ELF-1 (cell line): ENCODE results near the gene ASIC4.

Experiments used
- DNase-seq: peaks from one replicate; pipeline ENCODE4 v3.0.0-alpha.2; 2016; ENCODE audit warnings: low read depth, low spot score

Gene ASIC4

GRCh38 chr2:219482674-219483405, 31.4 kb upstream of the ASIC4 start:
- no peak for DNase-seq

- no peak for DNase-seq
These were observed 30.6 kb upstream of the ASIC4 start for GRCh38 chr2:219483451-219484342.

- DNase-seq, result peak; percentile 49
These were observed 29.7 kb upstream of the ASIC4 start for GRCh38 chr2:219484343-219485200.

GRCh38 chr2:219485201-219485580, 29.1 kb upstream of the ASIC4 start:
- no peak for DNase-seq

GRCh38 chr2:219486380-219486959, 27.8 kb upstream of the ASIC4 start:
- DNase-seq, result no peak

- DNase-seq, result no peak
These were observed 26.0 kb upstream of the ASIC4 start for GRCh38 chr2:219488149-219488843.

GRCh38 chr2:219488844-219489194, 25.5 kb upstream of the ASIC4 start:
- no peak for DNase-seq

- no peak for DNase-seq
These were observed 25.0 kb upstream of the ASIC4 start for GRCh38 chr2:219489315-219489714.

- no peak for DNase-seq
These were observed 24.1 kb upstream of the ASIC4 start for GRCh38 chr2:219490186-219490585.

GRCh38 chr2:219490600-219491130, 23.6 kb upstream of the ASIC4 start:
- no peak for DNase-seq

GRCh38 chr2:219491278-219491963, 22.9 kb upstream of the ASIC4 start:
- DNase-seq, result no peak

- DNase-seq, result peak; percentile 74
These were observed 21.7 kb upstream of the ASIC4 start for GRCh38 chr2:219492575-219492974.

GRCh38 chr2:219493086-219493485, 21.2 kb upstream of the ASIC4 start:
- DNase-seq, result no peak

- no peak for DNase-seq
These were observed 19.2 kb upstream of the ASIC4 start for GRCh38 chr2:219494952-219495530.

- peak; percentile 81 for DNase-seq
These were observed 18.7 kb upstream of the ASIC4 start for GRCh38 chr2:219495531-219496122.

GRCh38 chr2:219496247-219496824, 17.9 kb upstream of the ASIC4 start:
- no peak for DNase-seq

- DNase-seq, result peak; percentile 52
These were observed 17.3 kb upstream of the ASIC4 start for GRCh38 chr2:219496825-219497494.

GRCh38 chr2:219497495-219498279, 16.6 kb upstream of the ASIC4 start:
- DNase-seq, result peak; percentile 64
